HepG2 (cell line): ENCODE results near the gene WDR89. TPM values are rescaled to one million over a fixed set of nuclear protein-coding genes. Genes with fewer than 3 reads are reported as not detected.
A peak's percentile ranks its signal among the peaks of the same experiment; 100 is the strongest.

Experiments used
- AHR ChIP-seq: IDR thresholded peaks from 2 replicates; pipeline ENCODE4 v1.6.1; 2018; ENCODE audit warnings: missing genetic modification reagents, missing compliant biosample characterization
- E2F1 ChIP-seq: sonication (generic); formaldehyde crosslinking; IDR thresholded peaks from 2 replicates; pipeline ENCODE4 v1.5.0; 2020; ENCODE audit warnings: missing genetic modification reagents
- EED ChIP-seq: sonication (generic); formaldehyde crosslinking; IDR thresholded peaks from 2 replicates; pipeline ENCODE4 v1.5.0; 2020; ENCODE audit warnings: mild to moderate bottlenecking, missing genetic modification reagents
- EHMT2 ChIP-seq: fragments of 200-600 bp; sonication (generic); IDR thresholded peaks from 2 replicates; pipeline ENCODE4 v1.7.0; 2017; ENCODE audit warnings: antibody characterized with exemption, low read depth, low read length, borderline replicate concordance
- ETV6 ChIP-seq: sonication (generic); formaldehyde crosslinking; conservative IDR thresholded peaks from 2 replicates; pipeline ENCODE4 v1.4.0; 2020; ENCODE audit warnings: missing genetic modification reagents
- HIC2 ChIP-seq: sonication (generic); formaldehyde crosslinking; IDR thresholded peaks from 2 replicates; pipeline ENCODE4 v1.9.0; 2022; ENCODE audit warnings: low read depth, missing genetic modification reagents
- KAT2B ChIP-seq: fragments of 150-350 bp; IDR thresholded peaks from 2 replicates; pipeline ENCODE4 v1.6.1; 2014; ENCODE audit warnings: low read depth, low read length, borderline replicate concordance
- MAX ChIP-seq: IDR thresholded peaks from 2 replicates; pipeline ENCODE4 v1.6.1; 2012; ENCODE audit warnings: inconsistent platforms
- NFKBIZ ChIP-seq: IDR thresholded peaks from 2 replicates; pipeline ENCODE4 v1.6.1; 2018; ENCODE audit warnings: missing genetic modification reagents, missing compliant biosample characterization
- NR0B2 ChIP-seq: sonication (generic); formaldehyde crosslinking; IDR thresholded peaks from 2 replicates; pipeline ENCODE4 v1.4.0; 2020; ENCODE audit warnings: mild to moderate bottlenecking, missing genetic modification reagents
- PCBP1 ChIP-seq: fragments of 200-400 bp; formaldehyde crosslinking; IDR thresholded peaks from 2 replicates; pipeline ENCODE4 v1.6.1; 2017; ENCODE audit warnings: mild to moderate bottlenecking, low read depth, low read length, borderline replicate concordance
- RXRA ChIP-seq: sonication (generic); formaldehyde crosslinking; IDR thresholded peaks from 2 replicates; pipeline ENCODE4 v1.5.1; 2020; ENCODE audit warnings: missing genetic modification reagents
- SP2 ChIP-seq: sonication (generic); formaldehyde crosslinking; IDR thresholded peaks from 2 replicates; pipeline ENCODE4 v1.5.1; 2020; ENCODE audit warnings: mild to moderate bottlenecking, missing genetic modification reagents
- TEF ChIP-seq: sonication (generic); formaldehyde crosslinking; IDR thresholded peaks from 2 replicates; pipeline ENCODE4 v1.5.0; 2020; ENCODE audit warnings: missing genetic modification reagents
- ZFP1 ChIP-seq: IDR thresholded peaks from 2 replicates; pipeline ENCODE4 v1.6.1; 2016
- ZHX1 ChIP-seq: sonication (generic); formaldehyde crosslinking; IDR thresholded peaks from 2 replicates; pipeline ENCODE4 v1.8.1; 2022; ENCODE audit warnings: low read depth, mild to moderate bottlenecking, missing genetic modification reagents
- ZMAT3 ChIP-seq: sonication (generic); formaldehyde crosslinking; conservative IDR thresholded peaks from 2 replicates; pipeline ENCODE4 v1.7.0; 2021; ENCODE audit warnings: missing genetic modification reagents
- ZNF496 ChIP-seq: sonication (generic); formaldehyde crosslinking; IDR thresholded peaks from 2 replicates; pipeline ENCODE4 v1.8.1; 2023; ENCODE audit warnings: mild to moderate bottlenecking, moderate library complexity, missing genetic modification reagents; ENCODE audit not compliant: insufficient replicate concordance
- ZNF629 ChIP-seq: sonication (generic); formaldehyde crosslinking; conservative IDR thresholded peaks from 2 replicates; pipeline ENCODE4 v1.5.0; 2020; ENCODE audit warnings: missing genetic modification reagents
- ZNF670 ChIP-seq: sonication (generic); formaldehyde crosslinking; IDR thresholded peaks from 2 replicates; pipeline ENCODE4 v1.8.0; 2022; ENCODE audit warnings: mild to moderate bottlenecking, missing genetic modification reagents, borderline replicate concordance
- ZNF704 ChIP-seq: sonication (generic); formaldehyde crosslinking; IDR thresholded peaks from 2 replicates; pipeline ENCODE4 v1.8.1; 2023; ENCODE audit warnings: mild to moderate bottlenecking, inconsistent platforms, moderate library complexity, missing genetic modification reagents, borderline replicate concordance
- polyA plus RNA-seq, 8 experiments: library from polyadenylated mRNA; depleted of rRNA in 3 of 8; stranded (reverse) in 7 of 8; unstranded in 1 of 8; fragments of >200 nt; fragmentation: Illumina TruSeq in 4 of 8; extraction: Trizol in 4 of 8; gene quantifications; 2 replicates each; pipeline versions ENCODE4 v1.2.1 to v1.2.3, GENCODE V29; 2011 to 2016; ENCODE audit warnings: low read depth in 4 of 8, missing spikeins in 1 of 8, mixed read lengths in 1 of 8; ENCODE audit not compliant: insufficient read depth in 1 of 8
- total RNA-seq, 5 experiments: library from RNA; depleted of rRNA; stranded (reverse); fragments of >200 nt; fragmentation: Illumina TruSeq; extraction: Trizol; gene quantifications; 2 replicates each; pipeline ENCODE4 v1.2.3, GENCODE V29; 2016; ENCODE audit warnings: low read depth in 1 of 5

WDR89 gene
- total and polyA plus RNA-seq, 2 of the 13 experiments (the other 11 are each of a cell fraction or from before 2014, with no cell fraction given): 5.2 to 20.1 TPM

- TF ChIP-seq ZNF670 (CRISPR knock-in tag): no peak
- peak; percentile 54; the same call in 1 of the 2 replicates for TF ChIP-seq NFKBIZ (CRISPR knock-in tag)
- peak; percentile 94 for TF ChIP-seq NR0B2 (CRISPR knock-in tag)
- TF ChIP-seq TEF (CRISPR knock-in tag): peak; percentile 80
- no peak for TF ChIP-seq HIC2 (CRISPR knock-in tag)
- TF ChIP-seq ZMAT3 (CRISPR knock-in tag): peak; percentile 97
- peak; percentile 81 for TF ChIP-seq RXRA (CRISPR knock-in tag)
- peak; percentile 90 for TF ChIP-seq ZNF704 (CRISPR knock-in tag)
- peak; percentile 98 for TF ChIP-seq MAX
- TF ChIP-seq ZNF629 (CRISPR knock-in tag): peak; percentile 40
- TF ChIP-seq SP2 (CRISPR knock-in tag): peak; percentile 92
- TF ChIP-seq EED (CRISPR knock-in tag): peak; percentile 97
- peak; percentile 20; the same call in 1 of the 2 replicates for TF ChIP-seq ZHX1 (CRISPR knock-in tag)
- TF ChIP-seq EHMT2: peak; percentile 80; the same call in 1 of the 2 replicates
- TF ChIP-seq ETV6: peak; percentile 77; the same call in 1 of the 2 replicates
- no peak for TF ChIP-seq KAT2B
- 0 out of 2 replicates have a peak, but pooled peaks have one; percentile 51 for TF ChIP-seq PCBP1
- TF ChIP-seq ZNF496 (CRISPR knock-in tag): no peak
- peak; percentile 92 for TF ChIP-seq AHR
- TF ChIP-seq ZFP1: peak; percentile 50; the same call in 1 of the 2 replicates
- peak; percentile 73 for TF ChIP-seq E2F1
These were observed at the start of gene WDR89 (continued) for GRCh38 chr14:63641473-63642228.
